PC-3 (cell line): ENCODE measurements around the gene DIP2A. TPM values are rescaled to one million over a fixed set of nuclear protein-coding genes. Genes with fewer than 3 reads are reported as not detected.
"Not testable (repeated sequence)": the region's sequence is repeated elsewhere in the genome, so short reads cannot be mapped to it uniquely, and the experiment has no call there.

ENCODE experiments used
- ATAC-seq: fragments of 200-7000 bp; cut with Tn5 transposase; 2 replicates; pipeline ENCODE4 v1.9.1; 2020; ENCODE audit warnings: mild to moderate bottlenecking, moderate library complexity
- BruUV-seq: library from RNA; stranded (reverse); fragments of 400-500 nt; replicated peaks from 2 replicates; lab custom pipeline; 2021; lab: Mats Ljungman, UMichigan
- CTCF ChIA-PET: fragments of 300-600 bp; sonication (Branson Sonifier 250); formaldehyde crosslinking; loops from one replicate; lab custom pipeline; 2022; ENCODE audit warnings: antibody characterized with exemption; lab: Charles Lee
- POLR2A ChIA-PET: fragments of 300-600 bp; sonication (Branson Sonifier 250); formaldehyde crosslinking; loops from one replicate; lab custom pipeline; 2022; ENCODE audit warnings: antibody characterized with exemption; ENCODE audit not compliant: unreplicated experiment; lab: Charles Lee
- DNase-seq: peaks from one replicate; pipeline ENCODE4 v3.0.0-alpha.2; 2015
- H2AFZ ChIP-seq: fragments of 300-600 bp; sonication (generic); 2 replicates; pipeline ENCODE4 v1.6.0; 2016; ENCODE audit warnings: antibody characterized with exemption, low read length
- H3F3A ChIP-seq: fragments of 300-600 bp; sonication (generic); one replicate; pipeline ENCODE4 v1.6.0; 2017; ENCODE audit warnings: antibody characterized with exemption, low read length, control low read depth, mild to moderate bottlenecking; ENCODE audit not compliant: unreplicated experiment
- H3K27ac ChIP-seq: fragments of 300-600 bp; sonication (generic); 2 replicates; pipeline ENCODE4 v1.5.1; 2016; ENCODE audit warnings: mild to moderate bottlenecking, low read length
- H3K27me3 ChIP-seq: fragments of 300-600 bp; sonication (generic); 2 replicates; pipeline ENCODE4 v1.6.1; 2016; ENCODE audit warnings: low read length, mixed read lengths
- H3K36me3 ChIP-seq: fragments of 300-600 bp; sonication (generic); 2 replicates; pipeline ENCODE4 v1.6.1; 2016; ENCODE audit warnings: low read depth, mixed run types, low read length, mixed read lengths
- H3K4me1 ChIP-seq: fragments of 300-600 bp; sonication (generic); 2 replicates; pipeline ENCODE4 v1.5.1; 2016; ENCODE audit warnings: low read length; ENCODE audit not compliant: insufficient read depth
- H3K4me2 ChIP-seq: fragments of 300-600 bp; sonication (generic); 2 replicates; pipeline ENCODE4 v1.6.0; 2016; ENCODE audit warnings: low read length
- H3K4me3 ChIP-seq: fragments of 300-600 bp; sonication (generic); 2 replicates; pipeline ENCODE4 v1.5.1; 2016; ENCODE audit warnings: mild to moderate bottlenecking, low read length, mixed read lengths
- H3K79me2 ChIP-seq: fragments of 300-600 bp; sonication (generic); 2 replicates; pipeline ENCODE4 v1.6.1; 2017; ENCODE audit warnings: low read length, mixed read lengths
- H3K9ac ChIP-seq: fragments of 300-600 bp; sonication (generic); 2 replicates; pipeline ENCODE4 v1.6.0; 2016; ENCODE audit warnings: mild to moderate bottlenecking, low read length
- H3K9me2 ChIP-seq: fragments of 300-600 bp; sonication (generic); replicated peaks from 2 replicates; pipeline ENCODE4 v1.6.1; 2016; ENCODE audit warnings: mixed run types, low read length, mixed read lengths
- H3K9me3 ChIP-seq: fragments of 300-600 bp; sonication (generic); 2 replicates; pipeline ENCODE4 v1.6.1; 2016; ENCODE audit warnings: low read length, mixed read lengths
- H4K20me1 ChIP-seq: fragments of 300-600 bp; sonication (generic); 2 replicates; pipeline ENCODE4 v1.6.1; 2016; ENCODE audit warnings: low read length, mixed read lengths
- EZH2 ChIP-seq: fragments of 300-600 bp; sonication (generic); IDR thresholded peaks from one replicate; pipeline ENCODE4 v1.6.1; 2017; ENCODE audit warnings: antibody characterized with exemption, mild to moderate bottlenecking, low read length; ENCODE audit not compliant: unreplicated experiment
- EZH2phosphoT487 ChIP-seq: fragments of 300-600 bp; sonication (generic); IDR thresholded peaks from 2 replicates; pipeline ENCODE4 v1.6.1; 2018; ENCODE audit warnings: mild to moderate bottlenecking, antibody characterized with exemption, low read length, borderline replicate concordance
- intact Hi-C: fragments of 100-400 bp; cut with micrococcal nuclease; formaldehyde crosslinking; loops from 2 replicates; pipeline ENCODE4 v1.9.0; 2023
- total RNA-seq: library from RNA; depleted of rRNA; stranded (reverse); fragments of >200 nt; gene quantifications from 2 replicates; pipeline ENCODE4 v1.2.3, GENCODE V29; 2014
- TF ChIP-seq, protein P1 (sequence below): fragments of 300-600 bp; sonication (generic); conservative IDR thresholded peaks from 2 replicates; pipeline ENCODE4 v1.5.1; 2017; ENCODE audit warnings: antibody characterized with exemption, low read depth, mild to moderate bottlenecking, low read length

DIP2A gene
- total RNA-seq, 1 experiment from 2014 or later: 23.7 TPM

DNA sequence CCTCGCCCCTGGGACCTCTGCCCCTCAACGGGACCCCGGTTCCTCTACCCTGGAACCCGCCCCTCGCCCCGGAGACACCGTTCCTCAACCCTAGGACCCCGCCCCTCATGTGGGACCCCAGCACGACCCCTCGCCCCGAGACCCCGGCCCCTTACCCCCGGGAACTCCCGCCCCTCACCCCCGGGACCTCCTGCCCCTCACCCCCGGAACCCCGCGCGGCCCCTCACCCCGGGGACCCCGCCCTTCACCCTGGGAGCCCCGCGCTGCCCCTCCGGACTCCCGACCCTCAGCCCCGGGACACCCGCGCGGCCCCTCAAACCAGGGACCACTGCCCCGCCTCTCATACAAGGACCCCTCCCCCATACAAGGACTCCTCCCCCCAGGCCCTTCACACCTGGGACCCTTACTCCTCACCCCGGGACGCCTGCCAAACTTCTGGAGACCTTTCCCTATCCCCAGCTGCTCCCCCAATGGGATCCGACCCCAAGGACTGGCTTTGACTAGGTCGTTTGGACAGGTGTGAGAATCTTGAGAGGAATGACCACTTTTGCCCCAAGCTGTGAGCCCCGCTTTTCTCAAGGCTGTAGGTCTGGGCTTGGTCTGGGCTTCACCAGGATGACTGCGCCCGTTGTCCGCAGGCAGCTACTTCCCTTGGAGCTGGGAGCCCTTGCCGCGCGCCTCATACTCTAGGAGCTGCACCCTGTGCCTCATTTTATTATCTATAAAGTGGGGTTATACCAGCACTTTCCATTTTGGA, 843 bp downstream of the DIP2A start:
- Histone ChIP-seq H3K9me2 (no peaks in the 10 kb centered on the region), H3K27me3 (no peaks in the 10 kb centered on the region), H3K9ac (peak overlapping the region; percentile 79), H3K4me3 (peak overlapping the region; percentile 89), H3K4me2 (peak overlapping the region; percentile 98), H3K4me1 (peaks cover 28% of the 10 kb centered on the region), H3K79me2 (peaks cover 86% of the 10 kb centered on the region), H3K36me3 (peaks cover 12% of the 10 kb centered on the region; the same call in 1 of the 2 replicates), H3K27ac (no peak overlapping the region), H3K9me3 (no peaks in the 10 kb centered on the region), H4K20me1 (no peaks in the 10 kb centered on the region), H2AFZ (peak overlapping the region; percentile 69), H3F3A (no peaks in the 10 kb centered on the region)
- ChIA-PET CTCF (no interaction called here), POLR2A (interaction anchor here (0.6 to 0.9 kb wide), 2 partner anchors 41 to 87 kb away, joined by 3 to 4 read pairs; no protein-coding TSS in a partner anchor)
- peak; percentile 49 for DNase-seq
- TF ChIP-seq, protein P1, sequence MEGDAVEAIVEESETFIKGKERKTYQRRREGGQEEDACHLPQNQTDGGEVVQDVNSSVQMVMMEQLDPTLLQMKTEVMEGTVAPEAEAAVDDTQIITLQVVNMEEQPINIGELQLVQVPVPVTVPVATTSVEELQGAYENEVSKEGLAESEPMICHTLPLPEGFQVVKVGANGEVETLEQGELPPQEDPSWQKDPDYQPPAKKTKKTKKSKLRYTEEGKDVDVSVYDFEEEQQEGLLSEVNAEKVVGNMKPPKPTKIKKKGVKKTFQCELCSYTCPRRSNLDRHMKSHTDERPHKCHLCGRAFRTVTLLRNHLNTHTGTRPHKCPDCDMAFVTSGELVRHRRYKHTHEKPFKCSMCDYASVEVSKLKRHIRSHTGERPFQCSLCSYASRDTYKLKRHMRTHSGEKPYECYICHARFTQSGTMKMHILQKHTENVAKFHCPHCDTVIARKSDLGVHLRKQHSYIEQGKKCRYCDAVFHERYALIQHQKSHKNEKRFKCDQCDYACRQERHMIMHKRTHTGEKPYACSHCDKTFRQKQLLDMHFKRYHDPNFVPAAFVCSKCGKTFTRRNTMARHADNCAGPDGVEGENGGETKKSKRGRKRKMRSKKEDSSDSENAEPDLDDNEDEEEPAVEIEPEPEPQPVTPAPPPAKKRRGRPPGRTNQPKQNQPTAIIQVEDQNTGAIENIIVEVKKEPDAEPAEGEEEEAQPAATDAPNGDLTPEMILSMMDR: no peak
- no peak for TF ChIP-seq EZH2
- TF ChIP-seq EZH2phosphoT487: no peak
- BruUV-seq: no TSS peak
- ATAC-seq: peak; percentile 10
- intact Hi-C loops: no loop called here

DNA sequence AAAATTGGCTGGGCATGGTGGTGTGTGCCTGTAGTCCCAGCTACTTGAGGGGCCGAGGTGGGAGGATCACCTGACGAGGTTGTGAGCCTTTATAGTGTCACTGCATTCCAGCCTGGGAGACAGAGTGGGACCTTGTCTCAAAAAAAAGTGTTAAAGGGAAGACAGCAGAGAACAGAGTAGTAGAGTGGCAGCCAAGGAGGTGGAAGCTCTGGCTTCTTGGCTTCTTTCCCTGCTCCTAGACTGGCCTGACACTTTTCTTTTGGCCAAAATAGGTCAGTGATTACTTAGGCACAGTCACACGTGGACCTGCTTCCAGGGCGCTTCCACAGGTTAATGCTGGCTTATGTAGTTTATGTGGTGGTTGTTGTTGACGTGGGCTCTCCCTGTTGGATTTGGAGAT, 3.2 kb downstream of the DIP2A start:
- ATAC-seq (no peak), DNase-seq (no peak)
- no peaks in the 10 kb centered on the region for H3F3A ChIP-seq
- intact Hi-C loops: no loop called here
- H3K9me2 ChIP-seq: no peaks in the 10 kb centered on the region
- no peak overlapping the region for H3K4me2 ChIP-seq
- ChIA-PET POLR2A (no interaction called here), CTCF (no interaction called here)
- TF ChIP-seq, protein P1: no peak
- TF ChIP-seq EZH2phosphoT487 (no peak), EZH2 (no peak)
- H3K79me2 ChIP-seq: peaks cover 67% of the 10 kb centered on the region
- BruUV-seq: no TSS peak
- no peaks in the 10 kb centered on the region for H4K20me1 ChIP-seq
- H3K9me3 ChIP-seq: no peaks in the 10 kb centered on the region
- H3K27ac ChIP-seq: no peak overlapping the region
- H3K9ac ChIP-seq: no peak overlapping the region
- H3K4me3 ChIP-seq: no peak overlapping the region
- no peak overlapping the region for H2AFZ ChIP-seq
- no peaks in the 10 kb centered on the region for H3K27me3 ChIP-seq
- peaks cover 9% of the 10 kb centered on the region for H3K4me1 ChIP-seq
- H3K36me3 ChIP-seq: peaks cover 5% of the 10 kb centered on the region; the same call in 1 of the 2 replicates

- BruUV-seq, ATAC-seq, POLR2A ChIA-PET, H3F3A ChIP-seq, CTCF ChIA-PET, H3K27ac ChIP-seq, H3K9me2 ChIP-seq, H3K27me3 ChIP-seq, H4K20me1 ChIP-seq, H3K4me3 ChIP-seq, H3K9ac ChIP-seq, DNase-seq, H3K4me2 ChIP-seq, H3K4me1 ChIP-seq, H3K9me3 ChIP-seq, H3K36me3 ChIP-seq, H2AFZ ChIP-seq: not testable (repeated sequence)
- intact Hi-C loops: loop anchor here (5.0 kb wide), 1 partner anchor 37 kb away; no protein-coding TSS in a partner anchor
- H3K79me2 ChIP-seq: peaks cover 39% of the 10 kb centered on the region
Observed at GRCh38 chr21:46465153-46465552, 6.5 kb downstream of the DIP2A start.
